HG03342 (cell line): Measurements from ENCODE around the gene GLB1L3.

Experiments
- ATAC-seq: cut with Tn5 transposase; IDR thresholded peaks from one replicate; pipeline ENCODE4 v1.9.1; 2021; ENCODE audit warnings: mild to moderate bottlenecking, moderate library complexity; ENCODE audit not compliant: unreplicated experiment

Gene GLB1L3

GRCh38 chr11:134359646-134360045 lies 83.5 kb downstream of the GLB1L3 start:
- ATAC-seq: no peak

GRCh38 chr11:134360050-134360835 lies 84.1 kb downstream of the GLB1L3 start:
- no peak for ATAC-seq

- ATAC-seq: no peak
These were observed 85.5 kb downstream of the GLB1L3 start for GRCh38 chr11:134361661-134362060.

- ATAC-seq: no peak
These were observed 86.2 kb downstream of the GLB1L3 start for GRCh38 chr11:134362192-134362901.

GRCh38 chr11:134363161-134363560 lies 87.0 kb downstream of the GLB1L3 start:
- no peak for ATAC-seq

- ATAC-seq: no peak
These were observed 87.4 kb downstream of the GLB1L3 start for GRCh38 chr11:134363592-134363991.

- no peak for ATAC-seq
These were observed 88.1 kb downstream of the GLB1L3 start for GRCh38 chr11:134364261-134364660.

- no peak for ATAC-seq
These were observed 89.1 kb downstream of the GLB1L3 start for GRCh38 chr11:134365011-134365925.

GRCh38 chr11:134366254-134366653 lies 90.1 kb downstream of the GLB1L3 start:
- no peak for ATAC-seq

- no peak for ATAC-seq
These were observed 91.6 kb downstream of the GLB1L3 start for GRCh38 chr11:134367781-134368180.
